CD4-positive, alpha-beta T cell treated with Interleukin-17A for 1 hour (primary cell): ENCODE data around the gene S1PR4.
"Not testable (repeated sequence)": the region's sequence is repeated elsewhere in the genome, so short reads cannot be mapped to it uniquely, and the experiment has no call there.

Experiments
- DNase-seq: peaks from one replicate; pipeline ENCODE4 v3.0.0-alpha.2; 2020

S1PR4 gene

GRCh38 chr19:3196933-3197205 is 18.3 kb downstream of the S1PR4 start:
- DNase-seq, result no peak

- DNase-seq, result no peak
Measured at GRCh38 chr19:3198901-3199700, 20.5 kb downstream of the S1PR4 start.

- no peak for DNase-seq
Measured at GRCh38 chr19:3201072-3201700, 22.6 kb downstream of the S1PR4 start.

- DNase-seq, result no peak
Measured at GRCh38 chr19:3201911-3202310, 23.3 kb downstream of the S1PR4 start.

- DNase-seq, result no peak
Measured at GRCh38 chr19:3202346-3202745, 23.8 kb downstream of the S1PR4 start.

GRCh38 chr19:3202895-3203294 is 24.3 kb downstream of the S1PR4 start:
- DNase-seq, result not testable (repeated sequence)

GRCh38 chr19:3203805-3204645 is 25.5 kb downstream of the S1PR4 start:
- DNase-seq, result no peak

- DNase-seq, result no peak
Measured at GRCh38 chr19:3204646-3205275, 26.2 kb downstream of the S1PR4 start.

- no peak for DNase-seq
Measured at GRCh38 chr19:3206216-3206953, 27.8 kb downstream of the S1PR4 start.

- no peak for DNase-seq
Measured at GRCh38 chr19:3207461-3208242, 29.1 kb downstream of the S1PR4 start.

GRCh38 chr19:3208317-3209207 is 30.0 kb downstream of the S1PR4 start:
- DNase-seq, result no peak

GRCh38 chr19:3210347-3211017 is 31.9 kb downstream of the S1PR4 start:
- DNase-seq, result peak; percentile 62

- no peak for DNase-seq
Measured at GRCh38 chr19:3211191-3211590, 32.6 kb downstream of the S1PR4 start.

- no peak for DNase-seq
Measured at GRCh38 chr19:3213159-3213558, 34.6 kb downstream of the S1PR4 start.

GRCh38 chr19:3216874-3217273 is 38.3 kb downstream of the S1PR4 start:
- DNase-seq, result no peak

- DNase-seq, result no peak
Measured at GRCh38 chr19:3220576-3220975, 42.0 kb downstream of the S1PR4 start.

- DNase-seq, result not testable (repeated sequence)
Measured at GRCh38 chr19:3221576-3221975, 43.0 kb downstream of the S1PR4 start.

GRCh38 chr19:3222709-3223108 is 44.1 kb downstream of the S1PR4 start:
- no peak for DNase-seq

GRCh38 chr19:3224346-3225168 is 46.0 kb downstream of the S1PR4 start, which contains the start of gene CELF5:
CELF5 (plus strand) TSS chr19:3224661; CDS start chr19:3224740, 79 bp downstream.
- peak; percentile 60 for DNase-seq
